K562 (cell line): ENCODE results near the gene SIT1. TPM values are rescaled to one million over a fixed set of nuclear protein-coding genes. Genes with fewer than 3 reads are reported as not detected.

Experiments
- ELK1 ChIP-seq: sonication (generic); formaldehyde crosslinking; IDR thresholded peaks from 2 replicates; pipeline ENCODE4 v1.8.1; 2022; ENCODE audit warnings: missing genetic modification reagents
- GATAD2A ChIP-seq: fragments of 450-650 bp; IDR thresholded peaks from 2 replicates; pipeline ENCODE4 v1.6.1; 2017
- SMARCA5 ChIP-seq: fragments of 450-650 bp; IDR thresholded peaks from 2 replicates; pipeline ENCODE4 v1.6.1; 2016
- YY1 ChIP-seq, 3 experiments: IDR thresholded peaks; 2 replicates each; pipeline ENCODE4 v1.6.1; 2011; ENCODE audit warnings: low read length in 2 of 3, mild to moderate bottlenecking in 2 of 3, moderate library complexity in 2 of 3, borderline replicate concordance in 1 of 3, control low read depth in 1 of 3, low read depth in 1 of 3; ENCODE audit not compliant: insufficient read depth in 3 of 3, insufficient replicate concordance in 2 of 3, control insufficient read depth in 1 of 3, insufficient read length in 1 of 3; ENCODE audit errors: extremely low read depth in 1 of 3
- polyA plus RNA-seq, 8 experiments: library from polyadenylated mRNA; depleted of rRNA in 4 of 8; stranded (reverse) in 5 of 8; unstranded in 3 of 8; fragments of >200 nt; fragmentation: Nextera tagmentation in 2 of 8; fragmentation: Illumina TruSeq in 1 of 8; extraction: Ambion mirVana in 2 of 8; extraction: Trizol in 1 of 8; gene quantifications; 2 replicates each; pipeline versions ENCODE4 v1.2.1 to v1.2.3, GENCODE V29; 2011 to 2014; ENCODE audit warnings: inconsistent platforms in 1 of 8, missing spikeins in 1 of 8
- total RNA-seq, 7 experiments: library from RNA; depleted of rRNA in 6 of 7; stranded (reverse); fragments of >200 nt in 6 of 7; fragmentation: Illumina TruSeq in 2 of 7; extraction: Trizol in 2 of 7; gene quantifications; 2 replicates each; pipeline versions ENCODE4 v1.2.1 to v1.2.3, GENCODE V29; 2011 to 2021; ENCODE audit warnings: low replicate concordance in 1 of 7
- TF ChIP-seq, protein P1 (sequence below): conservative IDR thresholded peaks from 2 replicates; pipeline ENCODE4 v1.6.1; 2011; ENCODE audit warnings: low read depth, mild to moderate bottlenecking, low read length; ENCODE audit not compliant: control insufficient read depth
- TF ChIP-seq, protein P2 (sequence below): fragments of 450-650 bp; IDR thresholded peaks from 2 replicates; pipeline ENCODE4 v1.6.1; 2016; ENCODE audit warnings: mild to moderate bottlenecking

Gene SIT1
- total and polyA plus RNA-seq, 9 of the 15 experiments (the other 6 are each of a cell fraction or from before 2014, with no cell fraction given) = not detected

- no peak for TF ChIP-seq ELK1
- TF ChIP-seq, protein P1, sequence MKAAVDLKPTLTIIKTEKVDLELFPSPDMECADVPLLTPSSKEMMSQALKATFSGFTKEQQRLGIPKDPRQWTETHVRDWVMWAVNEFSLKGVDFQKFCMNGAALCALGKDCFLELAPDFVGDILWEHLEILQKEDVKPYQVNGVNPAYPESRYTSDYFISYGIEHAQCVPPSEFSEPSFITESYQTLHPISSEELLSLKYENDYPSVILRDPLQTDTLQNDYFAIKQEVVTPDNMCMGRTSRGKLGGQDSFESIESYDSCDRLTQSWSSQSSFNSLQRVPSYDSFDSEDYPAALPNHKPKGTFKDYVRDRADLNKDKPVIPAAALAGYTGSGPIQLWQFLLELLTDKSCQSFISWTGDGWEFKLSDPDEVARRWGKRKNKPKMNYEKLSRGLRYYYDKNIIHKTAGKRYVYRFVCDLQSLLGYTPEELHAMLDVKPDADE = no peak
- TF ChIP-seq GATAD2A = no peak
- TF ChIP-seq YY1 (IDR thresholded peaks at IDR 0.05; ENCODE audit: borderline replicate concordance in 1 of 3, control insufficient read depth in 1 of 3, extremely low read depth in 1 of 3, insufficient read depth in 3 of 3, insufficient read length in 1 of 3, insufficient replicate concordance in 2 of 3, low read depth in 1 of 3, low read length in 2 of 3) = no peak
- TF ChIP-seq SMARCA5 = no peak
- TF ChIP-seq, protein P2, sequence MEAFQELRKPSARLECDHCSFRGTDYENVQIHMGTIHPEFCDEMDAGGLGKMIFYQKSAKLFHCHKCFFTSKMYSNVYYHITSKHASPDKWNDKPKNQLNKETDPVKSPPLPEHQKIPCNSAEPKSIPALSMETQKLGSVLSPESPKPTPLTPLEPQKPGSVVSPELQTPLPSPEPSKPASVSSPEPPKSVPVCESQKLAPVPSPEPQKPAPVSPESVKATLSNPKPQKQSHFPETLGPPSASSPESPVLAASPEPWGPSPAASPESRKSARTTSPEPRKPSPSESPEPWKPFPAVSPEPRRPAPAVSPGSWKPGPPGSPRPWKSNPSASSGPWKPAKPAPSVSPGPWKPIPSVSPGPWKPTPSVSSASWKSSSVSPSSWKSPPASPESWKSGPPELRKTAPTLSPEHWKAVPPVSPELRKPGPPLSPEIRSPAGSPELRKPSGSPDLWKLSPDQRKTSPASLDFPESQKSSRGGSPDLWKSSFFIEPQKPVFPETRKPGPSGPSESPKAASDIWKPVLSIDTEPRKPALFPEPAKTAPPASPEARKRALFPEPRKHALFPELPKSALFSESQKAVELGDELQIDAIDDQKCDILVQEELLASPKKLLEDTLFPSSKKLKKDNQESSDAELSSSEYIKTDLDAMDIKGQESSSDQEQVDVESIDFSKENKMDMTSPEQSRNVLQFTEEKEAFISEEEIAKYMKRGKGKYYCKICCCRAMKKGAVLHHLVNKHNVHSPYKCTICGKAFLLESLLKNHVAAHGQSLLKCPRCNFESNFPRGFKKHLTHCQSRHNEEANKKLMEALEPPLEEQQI = no peak
These were observed 32.6 kb upstream of the SIT1 start (continued) for GRCh38 chr9:35683323-35683722.
